H1 (cell line): ENCODE results near the gene MFAP1. TPM values are rescaled to one million over a fixed set of nuclear protein-coding genes. Genes with fewer than 3 reads are reported as not detected.
"Not testable (repeated sequence)": the region's sequence is repeated elsewhere in the genome, so short reads cannot be mapped to it uniquely, and the experiment has no call there.

Experiments
- CTCF ChIA-PET: fragments of 300-600 bp; sonication (Branson Sonifier 250); formaldehyde crosslinking; loops from one replicate; lab custom pipeline; 2021; ENCODE audit not compliant: partially characterized antibody; lab: Charles Lee
- POLR2A ChIA-PET: fragments of 300-600 bp; sonication (Branson Sonifier 250); formaldehyde crosslinking; loops from one replicate; lab custom pipeline; 2021; ENCODE audit warnings: inconsistent platforms; ENCODE audit not compliant: partially characterized antibody; lab: Charles Lee
- DNase-seq, 2 experiments: peaks; one replicate each; pipeline versions ENCODE4 v3.0.0 to v3.0.0-alpha.2; 2010 to 2022; ENCODE audit warnings: low spot score in 2 of 2, low read depth in 1 of 2, mixed read lengths in 1 of 2
- FAIRE-seq: peaks from 2 replicates; lab custom pipeline; 2011; peaks lifted over from hg19 to GRCh38; lab: Jason Lieb, UNC
- H2AFZ ChIP-seq: 2 replicates; pipeline ENCODE4 v1.8.1; 2012; ENCODE audit warnings: low read length, inconsistent platforms
- H2AK5ac ChIP-seq: 2 replicates; pipeline ENCODE4 v1.6.1; 2013; ENCODE audit warnings: low read depth, low read length
- H2BK120ac ChIP-seq: replicated peaks from 2 replicates; pipeline ENCODE3; 2013; ENCODE audit warnings: low read depth, low read length, inconsistent platforms
- H2BK12ac ChIP-seq: 2 replicates; pipeline ENCODE4 v1.6.1; 2013; ENCODE audit warnings: low read depth, low read length
- H2BK15ac ChIP-seq: 2 replicates; pipeline ENCODE4 v1.6.1; 2013; ENCODE audit warnings: low read length
- H2BK20ac ChIP-seq: 2 replicates; pipeline ENCODE4 v1.6.1; 2013; ENCODE audit warnings: low read length
- H2BK5ac ChIP-seq: 2 replicates; pipeline ENCODE4 v1.6.1; 2013; ENCODE audit warnings: low read depth, low read length
- H3K14ac ChIP-seq: 2 replicates; pipeline ENCODE4 v1.6.1; 2013; ENCODE audit warnings: inconsistent platforms; ENCODE audit not compliant: insufficient read length
- H3K18ac ChIP-seq: 2 replicates; pipeline ENCODE4 v1.6.1; 2013; ENCODE audit warnings: low read length; ENCODE audit errors: extremely low read depth
- H3K23ac ChIP-seq: 2 replicates; pipeline ENCODE4 v1.6.1; 2013; ENCODE audit warnings: inconsistent platforms; ENCODE audit not compliant: insufficient read length
- H3K23me2 ChIP-seq: 2 replicates; pipeline ENCODE4 v1.6.1; 2013; ENCODE audit warnings: low read depth, low read length
- H3K27ac ChIP-seq: 2 replicates; pipeline ENCODE4 v1.6.1; 2011; ENCODE audit warnings: low read depth, low read length, inconsistent platforms
- H3K27me3 ChIP-seq, 4 experiments: replicated peaks in 1 of 4; 1 replicate in 1 of 4; 2 replicates in 3 of 4; pipeline versions ENCODE4 v1.6.1 to v1.8.1; 2011 to 2013; ENCODE audit warnings: low read length in 3 of 4, mild to moderate bottlenecking in 3 of 4, inconsistent platforms in 2 of 4, mixed read lengths in 2 of 4, moderate library complexity in 1 of 4; ENCODE audit not compliant: control insufficient read depth in 3 of 4, insufficient read depth in 3 of 4; ENCODE audit errors: extremely low read depth in 1 of 4
- H3K36me3 ChIP-seq, 4 experiments: 2 replicates each; pipeline versions ENCODE4 v1.6.1 to v1.8.1; 2011 to 2013; ENCODE audit warnings: mild to moderate bottlenecking in 4 of 4, low read length in 3 of 4, moderate library complexity in 2 of 4, control low read depth in 1 of 4, inconsistent platforms in 1 of 4; ENCODE audit not compliant: insufficient read depth in 4 of 4, control insufficient read depth in 2 of 4
- H3K4ac ChIP-seq: replicated peaks from 2 replicates; pipeline ENCODE3; 2013; ENCODE audit warnings: low read length, low read depth, mixed read lengths, inconsistent platforms; ENCODE audit not compliant: insufficient read length
- H3K4me1 ChIP-seq, 4 experiments: replicated peaks in 1 of 4; 1 replicate in 1 of 4; 2 replicates in 3 of 4; pipeline versions ENCODE4 v1.6.1 to v1.8.1; 2011 to 2013; ENCODE audit warnings: low read length in 3 of 4, inconsistent platforms in 2 of 4, mixed read lengths in 1 of 4; ENCODE audit not compliant: insufficient read depth in 4 of 4, control insufficient read depth in 3 of 4
- H3K4me2 ChIP-seq, 2 experiments: 2 replicates each; pipeline versions ENCODE4 v1.6.1 to v1.8.1; 2011 to 2013; ENCODE audit warnings: low read depth in 2 of 2, low read length in 2 of 2, control low read depth in 1 of 2, inconsistent platforms in 1 of 2, mild to moderate bottlenecking in 1 of 2; ENCODE audit not compliant: insufficient read depth in 1 of 2
- H3K4me3 ChIP-seq, 4 experiments: fragments of 200-600, 300-600 bp in 1 of 4; sonication (generic), shearing (Covaris generic), sonication (Bioruptor Twin) in 1 of 4; 2 replicates each; pipeline versions ENCODE4 v1.5.1 to v1.8.1; 2011 to 2016; ENCODE audit warnings: low read length in 4 of 4, low read depth in 3 of 4, control low read depth in 2 of 4, inconsistent platforms in 2 of 4, mild to moderate bottlenecking in 2 of 4, mixed read lengths in 1 of 4, moderate library complexity in 1 of 4; ENCODE audit not compliant: insufficient read depth in 2 of 4; ENCODE audit errors: extremely low read depth in 1 of 4
- H3K56ac ChIP-seq: replicated peaks from 2 replicates; pipeline ENCODE3; 2013; ENCODE audit warnings: low read depth, mild to moderate bottlenecking, mixed read lengths, low read length, inconsistent platforms; ENCODE audit not compliant: insufficient read length
- H3K79me1 ChIP-seq: 2 replicates; pipeline ENCODE4 v1.6.1; 2013; ENCODE audit warnings: low read depth, low read length, control low read depth
- H3K79me2 ChIP-seq, 2 experiments: 2 replicates each; pipeline versions ENCODE4 v1.6.1 to v1.8.1; 2012 to 2013; ENCODE audit warnings: low read length in 2 of 2, mild to moderate bottlenecking in 2 of 2, inconsistent platforms in 1 of 2; ENCODE audit not compliant: insufficient read depth in 2 of 2, control insufficient read depth in 1 of 2
- H3K9ac ChIP-seq, 4 experiments: replicated peaks in 1 of 4; 1 replicate in 1 of 4; 2 replicates in 3 of 4; pipeline versions ENCODE4 v1.6.1 to v1.8.1; 2011 to 2013; ENCODE audit warnings: low read depth in 3 of 4, low read length in 3 of 4, control low read depth in 2 of 4, mild to moderate bottlenecking in 2 of 4, moderate library complexity in 2 of 4, inconsistent platforms in 1 of 4; ENCODE audit errors: extremely low read depth in 1 of 4
- H3K9me3 ChIP-seq, 2 experiments: 2 replicates each; pipeline versions ENCODE4 v1.6.1 to v1.8.1; 2012 to 2013; ENCODE audit warnings: mild to moderate bottlenecking in 2 of 2, moderate library complexity in 2 of 2, control low read depth in 1 of 2, inconsistent platforms in 1 of 2, low read depth in 1 of 2, low read length in 1 of 2, mixed read lengths in 1 of 2; ENCODE audit not compliant: insufficient read depth in 2 of 2
- H4K20me1 ChIP-seq, 2 experiments: replicated peaks in 1 of 2; 2 replicates each; pipeline versions ENCODE3 to v1.8.1; 2011 to 2013; ENCODE audit warnings: inconsistent platforms in 2 of 2, low read length in 2 of 2, mild to moderate bottlenecking in 1 of 2; ENCODE audit not compliant: insufficient read depth in 2 of 2, control insufficient read depth in 1 of 2
- H4K5ac ChIP-seq: 2 replicates; pipeline ENCODE4 v1.6.1; 2013; ENCODE audit warnings: low read length, low read depth, mixed read lengths, inconsistent platforms; ENCODE audit not compliant: insufficient read length
- H4K8ac ChIP-seq: 2 replicates; pipeline ENCODE4 v1.8.0; 2013; ENCODE audit warnings: mild to moderate bottlenecking, moderate library complexity, low read length, inconsistent platforms; ENCODE audit not compliant: insufficient read depth; ENCODE audit errors: extremely low read depth
- H4K91ac ChIP-seq: replicated peaks from 2 replicates; pipeline ENCODE3; 2013; ENCODE audit warnings: low read length, mixed read lengths, inconsistent platforms; ENCODE audit not compliant: insufficient read length
- WGBS, 2 experiments: shearing (Covaris generic) in 1 of 2; methylation state at CpG; one replicate each; pipeline versions ENCODE4 v1.1.6 to v1.1.7; 2013 to 2015; ENCODE audit warnings: low lambda C conversion rate in 2 of 2, mixed read lengths in 2 of 2, inconsistent platforms in 1 of 2, low coverage in 1 of 2, missing lambda C conversion rate in 1 of 2; ENCODE audit not compliant: insufficient replicate concordance in 2 of 2, insufficient coverage in 1 of 2, insufficient read length in 1 of 2; ENCODE audit errors: extremely low coverage in 1 of 2, missing lambda C conversion rate in 1 of 2; 5-methylcytosine and 5-hydroxymethylcytosine counted together
- polyA plus RNA-seq, 7 experiments: library from polyadenylated mRNA; depleted of rRNA in 3 of 7; stranded (reverse) in 5 of 7; unstranded in 2 of 7; fragments of >200 nt in 5 of 7; fragments of 200-250 nt in 2 of 7; gene quantifications; 1 replicate in 5 of 7; 2 replicates in 1 of 7; 4 replicates in 1 of 7; pipeline versions ENCODE4 v1.2.1 to v1.2.3, GENCODE V29; 2011 to 2013; ENCODE audit warnings: missing spikeins in 2 of 7, mixed read lengths in 2 of 7
- total RNA-seq: library from RNA; stranded (reverse); fragmentation: NEBNext Ultra II Directional; extraction: Animal tissue kit (Norgen Biotek cat#: 25700); gene quantifications from 2 replicates; pipeline ENCODE4 v1.2.1, GENCODE V29; 2021

MFAP1 gene
- total and polyA plus RNA-seq, 2 of the 8 experiments (the other 6 are each of a cell fraction or from before 2014, with no cell fraction given): 23.6 to 36.7 TPM

DNA sequence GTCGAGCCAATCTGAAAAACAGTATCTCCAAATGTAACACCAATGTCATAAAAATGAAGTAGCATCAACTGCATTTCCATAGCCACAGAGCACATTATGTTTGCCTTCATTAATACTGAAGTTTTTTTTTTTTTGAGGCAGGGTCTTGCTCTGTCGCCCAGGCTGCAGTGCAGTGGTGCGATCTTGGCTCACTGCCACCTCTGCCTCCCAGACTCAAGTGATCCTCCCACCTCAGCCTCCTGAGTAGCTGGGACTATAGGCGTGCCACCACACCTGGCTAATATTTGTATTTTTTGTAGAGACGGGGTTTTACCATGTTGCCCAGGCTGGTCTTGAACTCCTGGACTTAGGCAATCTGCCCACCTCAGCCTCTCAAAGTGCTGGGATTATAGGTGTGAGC is 9.4 kb downstream of the MFAP1 start:
- H2BK15ac ChIP-seq, DNase-seq, H2AFZ ChIP-seq, H4K8ac ChIP-seq, H2BK20ac ChIP-seq, H3K27me3 ChIP-seq, H4K20me1 ChIP-seq, H3K23me2 ChIP-seq, H3K4me2 ChIP-seq, H2BK12ac ChIP-seq, H3K79me1 ChIP-seq, H3K18ac ChIP-seq, H3K9ac ChIP-seq, H2BK120ac ChIP-seq, H2AK5ac ChIP-seq, H4K5ac ChIP-seq, H3K4me3 ChIP-seq, H3K27ac ChIP-seq, H3K14ac ChIP-seq, FAIRE-seq, H3K4me1 ChIP-seq, H3K23ac ChIP-seq, CTCF ChIA-PET, H3K4ac ChIP-seq, H3K9me3 ChIP-seq, H2BK5ac ChIP-seq, H4K91ac ChIP-seq, H3K56ac ChIP-seq: not testable (repeated sequence)
- peaks cover 20 to 73% (median 49%) of the 10 kb centered on the region in 4 experiments for H3K36me3 ChIP-seq
- 98% methylated on average over 5 of the region's 5 CpGs; no CpG with 5 or more reads in 1 of the 2 experiments for WGBS, 2 experiments
- H3K79me2 ChIP-seq: peaks cover 0 to 11% of the 10 kb centered on the region in 2 experiments; a peak in 2 of 4 replicates
- POLR2A ChIA-PET: interaction anchor here (1.8 kb wide), 1 partner anchor 11 kb away, joined by 6 read pairs; no protein-coding TSS in a partner anchor
